ENCODE data around the gene ALDH1A1.
"Not testable (repeated sequence)": the region's sequence is repeated elsewhere in the genome, so short reads cannot be mapped to it uniquely, and the experiment has no call there.

ALDH1A1 gene

GRCh38 chr9:72872718-72873117 is 80.1 kb downstream of the ALDH1A1 start:
- Histone ChIP-seq H3K27me3 (ENCODE audit: control insufficient read depth, insufficient read depth, low read length) (no peaks in the 10 kb centered on the region), H3K9me3 (ENCODE audit: control insufficient read depth, insufficient read depth, low read depth, low read length) (no peaks in the 10 kb centered on the region), H3K9ac (ENCODE audit: low read length) (no peak overlapping the region), H3K27ac (ENCODE audit: low read depth, low read length) (no peak overlapping the region), H3K36me3 (ENCODE audit: control insufficient read depth, insufficient read depth, low read length) (no peaks in the 10 kb centered on the region), H3K4me1 (ENCODE audit: control insufficient read depth, insufficient read depth, low read length) (0 out of 2 replicates have a peak, but pooled peaks cover 3% of the 10 kb centered on the region), H3K4me3 (ENCODE audit: low read depth, low read length) (no peak overlapping the region)

GRCh38 chr9:72871685-72872084 is 81.2 kb downstream of the ALDH1A1 start:
- no peaks in the 10 kb centered on the region for H3K9me3 ChIP-seq (ENCODE audit: control insufficient read depth, insufficient read depth, low read depth, low read length)
- 0 out of 2 replicates have a peak, but pooled peaks cover 3% of the 10 kb centered on the region for H3K4me1 ChIP-seq (ENCODE audit: control insufficient read depth, insufficient read depth, low read length)
- H3K9ac ChIP-seq (ENCODE audit: low read length) = no peak overlapping the region
- no peak overlapping the region for H3K4me3 ChIP-seq (ENCODE audit: low read depth, low read length)
- no peaks in the 10 kb centered on the region for H3K36me3 ChIP-seq (ENCODE audit: control insufficient read depth, insufficient read depth, low read length)
- no peak overlapping the region for H3K27ac ChIP-seq (ENCODE audit: low read depth, low read length)
- H3K27me3 ChIP-seq (ENCODE audit: control insufficient read depth, insufficient read depth, low read length) = no peaks in the 10 kb centered on the region

GRCh38 chr9:72864327-72864726 is 88.5 kb downstream of the ALDH1A1 start:
- Histone ChIP-seq H3K27ac (ENCODE audit: low read depth, low read length) (no peak overlapping the region), H3K9ac (ENCODE audit: low read length) (no peak overlapping the region), H3K4me1 (ENCODE audit: control insufficient read depth, insufficient read depth, low read length) (no peaks in the 10 kb centered on the region; the same call in 1 of the 2 replicates), H3K4me3 (ENCODE audit: low read depth, low read length) (no peak overlapping the region), H3K27me3 (ENCODE audit: control insufficient read depth, insufficient read depth, low read length) (no peaks in the 10 kb centered on the region), H3K36me3 (ENCODE audit: control insufficient read depth, insufficient read depth, low read length) (no peaks in the 10 kb centered on the region), H3K9me3 (ENCODE audit: control insufficient read depth, insufficient read depth, low read depth, low read length) (no peaks in the 10 kb centered on the region)

GRCh38 chr9:72863456-72864094 is 89.3 kb downstream of the ALDH1A1 start:
- H3K9me3 ChIP-seq (ENCODE audit: control insufficient read depth, insufficient read depth, low read depth, low read length) = no peaks in the 10 kb centered on the region
- no peaks in the 10 kb centered on the region for H3K36me3 ChIP-seq (ENCODE audit: control insufficient read depth, insufficient read depth, low read length)
- no peaks in the 10 kb centered on the region for H3K27me3 ChIP-seq (ENCODE audit: control insufficient read depth, insufficient read depth, low read length)
- no peaks in the 10 kb centered on the region; the same call in 1 of the 2 replicates for H3K4me1 ChIP-seq (ENCODE audit: control insufficient read depth, insufficient read depth, low read length)
- no peak overlapping the region for H3K4me3 ChIP-seq (ENCODE audit: low read depth, low read length)
- H3K27ac ChIP-seq (ENCODE audit: low read depth, low read length) = no peak overlapping the region
- no peak overlapping the region for H3K9ac ChIP-seq (ENCODE audit: low read length)

GRCh38 chr9:72862788-72863187 is 90.1 kb downstream of the ALDH1A1 start:
- not testable (repeated sequence) for H3K4me1 ChIP-seq (ENCODE audit: control insufficient read depth, insufficient read depth, low read length); H3K9ac ChIP-seq (ENCODE audit: low read length); H3K27ac ChIP-seq (ENCODE audit: low read depth, low read length); H3K4me3 ChIP-seq (ENCODE audit: low read depth, low read length); H3K27me3 ChIP-seq (ENCODE audit: control insufficient read depth, insufficient read depth, low read length); H3K9me3 ChIP-seq (ENCODE audit: control insufficient read depth, insufficient read depth, low read depth, low read length); H3K36me3 ChIP-seq (ENCODE audit: control insufficient read depth, insufficient read depth, low read length)

- H3K36me3 ChIP-seq (ENCODE audit: control insufficient read depth, insufficient read depth, low read length) = no peaks in the 10 kb centered on the region
- H3K9me3 ChIP-seq (ENCODE audit: control insufficient read depth, insufficient read depth, low read depth, low read length) = no peaks in the 10 kb centered on the region
- no peak overlapping the region for H3K4me3 ChIP-seq (ENCODE audit: low read depth, low read length)
- no peak overlapping the region for H3K27ac ChIP-seq (ENCODE audit: low read depth, low read length)
- no peaks in the 10 kb centered on the region for H3K27me3 ChIP-seq (ENCODE audit: control insufficient read depth, insufficient read depth, low read length)
- no peak overlapping the region for H3K9ac ChIP-seq (ENCODE audit: low read length)
- peaks cover 20% of the 10 kb centered on the region; the same call in 1 of the 2 replicates for H3K4me1 ChIP-seq (ENCODE audit: control insufficient read depth, insufficient read depth, low read length)
Measured at GRCh38 chr9:72858089-72858912, 94.6 kb downstream of the ALDH1A1 start.

GRCh38 chr9:72857624-72857996 is 95.2 kb downstream of the ALDH1A1 start:
- Histone ChIP-seq H3K9me3 (ENCODE audit: control insufficient read depth, insufficient read depth, low read depth, low read length) (no peaks in the 10 kb centered on the region), H3K9ac (ENCODE audit: low read length) (no peak overlapping the region), H3K27ac (ENCODE audit: low read depth, low read length) (no peak overlapping the region), H3K27me3 (ENCODE audit: control insufficient read depth, insufficient read depth, low read length) (no peaks in the 10 kb centered on the region), H3K4me1 (ENCODE audit: control insufficient read depth, insufficient read depth, low read length) (peaks cover 20% of the 10 kb centered on the region; the same call in 1 of the 2 replicates), H3K4me3 (ENCODE audit: low read depth, low read length) (no peak overlapping the region), H3K36me3 (ENCODE audit: control insufficient read depth, insufficient read depth, low read length) (no peaks in the 10 kb centered on the region)

GRCh38 chr9:72856972-72857623 is 95.8 kb downstream of the ALDH1A1 start:
- H3K27ac ChIP-seq (ENCODE audit: low read depth, low read length) = no peak overlapping the region
- no peaks in the 10 kb centered on the region for H3K9me3 ChIP-seq (ENCODE audit: control insufficient read depth, insufficient read depth, low read depth, low read length)
- peaks cover 20% of the 10 kb centered on the region; the same call in 1 of the 2 replicates for H3K4me1 ChIP-seq (ENCODE audit: control insufficient read depth, insufficient read depth, low read length)
- H3K27me3 ChIP-seq (ENCODE audit: control insufficient read depth, insufficient read depth, low read length) = no peaks in the 10 kb centered on the region
- no peak overlapping the region for H3K9ac ChIP-seq (ENCODE audit: low read length)
- H3K4me3 ChIP-seq (ENCODE audit: low read depth, low read length) = no peak overlapping the region
- H3K36me3 ChIP-seq (ENCODE audit: control insufficient read depth, insufficient read depth, low read length) = no peaks in the 10 kb centered on the region

GRCh38 chr9:72855890-72856523 is 96.8 kb downstream of the ALDH1A1 start:
- H3K27ac ChIP-seq (ENCODE audit: low read depth, low read length) = no peak overlapping the region
- no peak overlapping the region for H3K4me3 ChIP-seq (ENCODE audit: low read depth, low read length)
- no peaks in the 10 kb centered on the region for H3K36me3 ChIP-seq (ENCODE audit: control insufficient read depth, insufficient read depth, low read length)
- peaks cover 20% of the 10 kb centered on the region; the same call in 1 of the 2 replicates for H3K4me1 ChIP-seq (ENCODE audit: control insufficient read depth, insufficient read depth, low read length)
- no peaks in the 10 kb centered on the region for H3K9me3 ChIP-seq (ENCODE audit: control insufficient read depth, insufficient read depth, low read depth, low read length)
- H3K27me3 ChIP-seq (ENCODE audit: control insufficient read depth, insufficient read depth, low read length) = no peaks in the 10 kb centered on the region
- no peak overlapping the region for H3K9ac ChIP-seq (ENCODE audit: low read length)

GRCh38 chr9:72855321-72855720 is 97.5 kb downstream of the ALDH1A1 start:
- Histone ChIP-seq H3K9me3 (ENCODE audit: control insufficient read depth, insufficient read depth, low read depth, low read length) (no peaks in the 10 kb centered on the region), H3K27me3 (ENCODE audit: control insufficient read depth, insufficient read depth, low read length) (no peaks in the 10 kb centered on the region), H3K4me1 (ENCODE audit: control insufficient read depth, insufficient read depth, low read length) (peaks cover 20% of the 10 kb centered on the region; the same call in 1 of the 2 replicates), H3K27ac (ENCODE audit: low read depth, low read length) (no peak overlapping the region), H3K4me3 (ENCODE audit: low read depth, low read length) (no peak overlapping the region), H3K36me3 (ENCODE audit: control insufficient read depth, insufficient read depth, low read length) (no peaks in the 10 kb centered on the region), H3K9ac (ENCODE audit: low read length) (no peak overlapping the region)
